ENCODE data around the gene PRKG1.

The PRKG1 gene

GRCh38 chr10:51397244-51397643 is 323.0 kb downstream of the PRKG1 start:
- FAIRE-seq = no peak
- DNase-seq (ENCODE audit: extremely low spot score, insufficient read length, low read depth) = no peak

DNA sequence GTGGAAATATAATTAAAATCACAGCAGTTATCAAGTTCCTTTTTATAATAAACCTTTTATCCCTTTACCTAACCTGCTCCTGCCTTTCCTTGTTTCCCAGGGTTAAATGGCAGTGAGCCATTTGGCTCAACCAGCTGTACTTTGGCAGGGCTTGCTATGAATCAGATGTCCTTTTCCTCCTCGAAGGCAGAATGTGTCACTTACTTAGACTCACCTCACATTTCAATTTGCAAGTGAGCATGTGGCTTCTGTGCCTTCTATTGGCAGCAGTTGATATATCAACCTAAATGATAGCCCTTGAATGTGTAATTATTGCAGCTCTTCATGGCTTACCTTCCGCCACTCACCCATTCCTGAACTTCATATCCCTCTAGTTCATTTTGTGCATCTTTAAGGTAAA is 323.4 kb downstream of the PRKG1 start:
- DNase-seq (ENCODE audit: extremely low spot score, insufficient read length, low read depth) = no peak

GRCh38 chr10:51399840-51400239 is 325.6 kb downstream of the PRKG1 start:
- no peak for FAIRE-seq

More for the DNA sequence above, 323.4 kb downstream of the PRKG1 start:
- no peak for FAIRE-seq

DNA sequence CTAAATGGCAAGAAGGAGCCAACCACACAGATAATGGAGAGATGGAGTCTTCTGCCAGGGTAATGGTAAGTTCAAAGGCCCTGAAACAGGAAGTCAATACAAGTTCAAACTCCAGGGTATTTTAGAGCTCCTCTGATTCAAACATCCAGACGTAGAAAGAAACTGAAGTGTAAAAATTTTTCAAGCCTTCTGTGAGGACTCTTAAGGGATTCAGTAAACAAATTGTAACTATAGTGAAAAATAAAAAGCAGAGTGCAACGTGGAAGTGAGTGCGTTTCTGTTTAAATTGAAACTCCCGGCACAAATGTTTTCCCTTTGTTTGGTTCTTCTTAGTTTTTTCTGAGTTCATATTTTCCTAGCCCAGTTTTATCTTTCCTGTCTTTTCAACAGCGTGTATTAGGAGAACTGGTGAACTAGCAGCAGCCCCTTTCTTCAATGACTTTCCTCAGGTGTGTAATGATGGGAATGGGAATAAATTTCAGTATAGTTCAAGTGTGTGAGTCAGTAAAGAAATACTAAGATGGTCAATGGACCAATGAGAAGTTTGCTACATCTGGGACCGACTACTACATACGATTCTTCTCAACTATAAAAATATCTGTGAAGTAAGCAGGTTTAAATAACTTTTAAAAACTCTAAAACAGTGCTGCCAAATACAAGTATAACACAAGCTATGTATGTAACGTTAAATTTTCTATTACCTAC is 326.3 kb downstream of the PRKG1 start:
- DNase-seq (ENCODE audit: extremely low spot score, insufficient read length, low read depth) (no peak), FAIRE-seq (no peak)

More at GRCh38 chr10:51399840-51400239, 325.6 kb downstream of the PRKG1 start:
- DNase-seq (ENCODE audit: extremely low spot score, insufficient read length, low read depth) = no peak

DNA sequence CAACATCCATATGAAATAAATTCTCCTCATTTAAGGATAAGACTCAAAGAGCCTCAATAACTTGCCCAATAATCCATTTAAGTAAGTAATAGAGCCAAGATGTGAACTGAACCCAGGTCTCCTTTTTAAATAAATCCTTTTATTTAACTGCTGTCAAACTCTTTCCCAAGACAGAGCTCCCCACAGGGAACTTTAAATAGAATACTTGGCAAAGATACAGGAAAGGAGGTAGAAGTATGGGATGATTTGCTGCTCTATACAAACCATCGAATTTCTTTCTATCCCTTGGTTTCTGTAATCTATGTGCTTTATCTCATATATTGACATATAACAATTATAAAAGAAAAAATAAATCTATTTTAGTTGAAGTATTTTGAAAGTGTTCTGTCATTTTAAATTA is 329.2 kb downstream of the PRKG1 start:
- no peak for FAIRE-seq
- no peak for DNase-seq (ENCODE audit: extremely low spot score, insufficient read length, low read depth)

GRCh38 chr10:51405580-51406351 is 331.5 kb downstream of the PRKG1 start:
- DNase-seq (ENCODE audit: extremely low spot score, insufficient read length, low read depth) (no peak), FAIRE-seq (no peak)

DNA sequence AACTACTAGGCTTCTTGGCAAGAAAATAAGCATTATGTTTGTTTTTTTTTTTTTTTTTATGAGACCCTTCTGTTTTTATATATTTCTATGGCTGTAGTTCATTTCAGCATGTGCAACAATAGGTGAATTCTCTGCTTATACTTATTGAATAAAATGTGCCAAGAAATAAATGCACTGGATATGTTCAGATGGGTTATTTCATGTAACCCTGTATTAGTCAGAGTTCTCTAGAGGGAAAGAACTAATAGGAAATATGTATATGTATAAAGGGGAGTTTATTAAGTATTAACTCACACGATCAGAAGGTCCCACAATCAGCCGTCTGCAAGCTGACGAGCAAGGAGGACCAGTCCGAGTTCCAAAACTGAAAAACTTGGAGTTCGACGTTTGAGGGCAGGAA is 332.3 kb downstream of the PRKG1 start:
- DNase-seq (ENCODE audit: extremely low spot score, insufficient read length, low read depth) (no peak), FAIRE-seq (no peak)

DNA sequence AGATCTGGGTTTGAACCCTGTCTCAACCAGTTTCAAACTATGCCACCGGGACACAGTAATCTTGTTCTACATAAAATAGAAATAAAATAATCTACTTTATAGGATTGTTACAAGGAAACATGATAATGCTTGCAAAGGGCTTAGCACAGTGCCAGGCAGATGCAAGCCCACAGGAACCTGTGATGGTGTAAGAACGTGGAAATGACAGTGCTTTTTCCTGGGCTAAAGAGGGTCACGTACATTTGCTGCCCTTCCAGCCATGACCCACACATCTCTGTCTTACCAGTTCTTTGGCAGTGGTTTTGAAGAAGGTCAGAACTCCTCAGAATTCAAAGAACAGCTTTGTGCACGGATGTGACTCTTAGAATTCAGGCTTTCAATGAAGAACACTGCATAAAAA is 342.2 kb downstream of the PRKG1 start:
- DNase-seq (ENCODE audit: extremely low spot score, insufficient read length, low read depth) (no peak), FAIRE-seq (no peak)

DNA sequence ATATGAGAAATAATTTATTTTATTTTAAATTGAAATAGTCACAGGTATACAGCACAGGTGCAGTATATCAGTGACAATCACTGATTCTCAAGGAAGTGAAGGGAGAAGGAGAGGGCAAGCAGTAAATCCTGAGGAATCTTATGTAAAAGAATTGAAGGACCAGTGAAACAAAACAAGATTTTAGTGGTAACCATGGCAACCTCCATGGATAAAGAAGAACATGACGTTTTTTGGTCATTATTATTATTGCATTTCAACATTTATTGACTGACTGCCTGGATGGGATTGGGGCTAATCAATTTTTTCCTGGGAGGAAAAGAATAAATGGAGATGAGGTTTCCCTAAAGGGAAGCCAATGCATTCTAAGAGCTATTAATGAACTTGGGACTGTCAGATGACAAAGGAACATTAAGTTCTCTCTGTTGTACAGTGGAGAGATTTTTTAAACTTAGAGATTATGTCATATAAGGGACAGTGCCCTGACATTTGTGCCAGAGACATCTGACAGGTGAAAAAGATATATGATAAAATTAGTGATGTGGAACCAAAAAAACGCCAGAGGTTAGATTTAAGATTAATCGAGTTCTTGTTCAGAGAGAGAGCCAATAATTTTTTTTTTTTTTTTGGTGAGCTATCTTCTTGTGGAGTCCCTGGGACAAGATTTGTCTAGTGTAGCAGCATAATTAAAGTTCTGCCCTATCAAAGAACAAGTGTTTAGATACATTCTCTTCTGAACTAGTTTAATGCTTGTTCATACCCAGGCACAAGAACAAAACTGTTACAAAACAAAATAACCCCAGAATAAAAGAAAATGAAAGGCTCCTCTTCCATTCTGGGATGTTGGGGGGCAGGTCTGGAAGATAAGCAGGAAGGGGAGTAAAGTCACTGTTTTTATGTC is 345.2 kb downstream of the PRKG1 start:
- DNase-seq (ENCODE audit: extremely low spot score, insufficient read length, low read depth) (no peak), FAIRE-seq (no peak)

DNA sequence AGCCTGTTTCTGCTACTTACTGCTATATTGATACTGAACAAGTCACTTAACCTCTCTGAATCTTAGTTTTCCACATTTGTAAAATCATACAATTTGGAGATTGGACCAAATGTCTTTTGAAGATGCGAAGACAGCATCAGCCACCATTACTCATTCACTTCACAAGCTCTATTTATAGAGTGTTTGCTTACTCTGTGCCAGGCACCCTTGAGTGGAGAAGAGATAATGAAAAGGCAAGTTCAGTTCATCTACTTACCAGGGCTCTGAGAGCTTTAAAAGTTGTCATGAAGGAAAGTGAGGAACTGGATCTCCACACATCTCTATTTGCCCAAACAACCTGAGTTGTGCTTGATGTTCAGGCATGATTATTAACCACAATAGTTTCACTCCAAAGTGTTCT is 347.6 kb downstream of the PRKG1 start:
- DNase-seq (ENCODE audit: extremely low spot score, insufficient read length, low read depth) (no peak), FAIRE-seq (no peak)

DNA sequence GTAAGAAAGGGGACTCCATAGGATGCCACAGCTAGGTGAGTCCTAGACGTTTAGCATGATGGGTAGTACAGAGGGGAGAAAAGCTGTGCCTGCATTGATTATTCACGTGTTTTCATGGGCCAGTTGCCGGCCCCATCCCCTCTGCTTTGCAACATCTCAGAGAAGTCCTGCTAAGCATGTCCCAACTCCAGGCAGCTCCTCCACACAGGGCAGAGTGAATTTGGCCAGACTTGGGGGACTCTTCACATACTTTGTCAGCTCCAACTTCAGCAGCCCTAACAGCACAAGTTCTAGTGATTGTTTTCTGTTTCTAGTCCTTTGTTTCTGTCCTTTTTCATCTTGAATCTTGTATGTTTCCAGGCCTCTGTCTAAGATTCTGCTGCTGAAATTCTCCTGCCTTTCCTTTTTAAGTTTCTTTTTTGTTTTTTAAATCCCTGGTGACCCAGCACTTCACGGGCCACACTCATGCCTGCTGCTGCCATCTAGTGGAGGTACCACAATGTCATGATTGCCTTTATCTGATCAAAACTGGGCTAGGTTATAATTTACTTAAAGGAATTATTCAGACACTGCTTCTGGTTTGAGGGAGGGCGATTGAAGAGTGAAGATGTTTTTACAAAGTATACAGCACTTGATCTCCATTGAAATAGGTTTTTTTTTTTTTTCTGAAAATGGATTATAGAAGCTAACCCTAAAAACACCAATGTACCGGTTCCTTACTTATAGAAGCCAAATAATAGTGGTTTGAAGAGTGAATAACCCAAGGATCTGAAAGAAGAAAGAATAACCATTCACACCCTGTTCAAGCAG is 348.2 kb downstream of the PRKG1 start:
- DNase-seq (ENCODE audit: extremely low spot score, insufficient read length, low read depth) (peak; percentile 23), FAIRE-seq (peak; percentile 73)

- DNase-seq (ENCODE audit: extremely low spot score, insufficient read length, low read depth) (no peak), FAIRE-seq (no peak)
Observed at GRCh38 chr10:51423121-51423452, 348.8 kb downstream of the PRKG1 start.

GRCh38 chr10:51425431-51425830 is 351.1 kb downstream of the PRKG1 start:
- DNase-seq (ENCODE audit: extremely low spot score, insufficient read length, low read depth) (no peak), FAIRE-seq (no peak)

GRCh38 chr10:51427758-51428157 is 353.5 kb downstream of the PRKG1 start:
- no peak for FAIRE-seq
- no peak for DNase-seq (ENCODE audit: extremely low spot score, insufficient read length, low read depth)

GRCh38 chr10:51430506-51430905 is 356.2 kb downstream of the PRKG1 start:
- FAIRE-seq (no peak), DNase-seq (ENCODE audit: extremely low spot score, insufficient read length, low read depth) (no peak)

- DNase-seq (ENCODE audit: extremely low spot score, insufficient read length, low read depth) = no peak
- no peak for FAIRE-seq
Observed at GRCh38 chr10:51433949-51434475, 359.7 kb downstream of the PRKG1 start.

DNA sequence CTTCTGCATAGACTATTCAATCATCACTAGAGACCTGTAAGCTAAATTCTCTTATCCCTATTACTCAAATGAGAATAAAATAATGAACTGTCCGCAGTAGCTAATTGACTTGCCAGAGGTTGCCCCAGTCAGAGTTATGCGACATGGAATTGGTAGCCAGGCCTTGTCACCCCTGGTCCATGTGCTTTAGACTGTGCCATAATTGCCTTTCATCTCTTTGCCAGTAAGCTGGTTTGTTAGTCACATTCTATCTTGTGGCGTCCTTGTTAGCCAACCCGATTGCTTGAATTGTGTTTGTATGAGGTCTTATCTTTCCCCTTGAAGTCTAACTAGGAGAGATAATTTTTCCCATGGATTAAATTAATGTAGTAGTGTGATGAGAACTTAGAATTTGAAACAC is 362.5 kb downstream of the PRKG1 start:
- FAIRE-seq (no peak), DNase-seq (ENCODE audit: extremely low spot score, insufficient read length, low read depth) (no peak)

- DNase-seq (ENCODE audit: extremely low spot score, insufficient read length, low read depth) (no peak), FAIRE-seq (no peak)
Observed at GRCh38 chr10:51439645-51440044, 365.4 kb downstream of the PRKG1 start.

GRCh38 chr10:51445588-51445987 is 371.3 kb downstream of the PRKG1 start:
- no peak for FAIRE-seq
- no peak for DNase-seq (ENCODE audit: extremely low spot score, insufficient read length, low read depth)

DNA sequence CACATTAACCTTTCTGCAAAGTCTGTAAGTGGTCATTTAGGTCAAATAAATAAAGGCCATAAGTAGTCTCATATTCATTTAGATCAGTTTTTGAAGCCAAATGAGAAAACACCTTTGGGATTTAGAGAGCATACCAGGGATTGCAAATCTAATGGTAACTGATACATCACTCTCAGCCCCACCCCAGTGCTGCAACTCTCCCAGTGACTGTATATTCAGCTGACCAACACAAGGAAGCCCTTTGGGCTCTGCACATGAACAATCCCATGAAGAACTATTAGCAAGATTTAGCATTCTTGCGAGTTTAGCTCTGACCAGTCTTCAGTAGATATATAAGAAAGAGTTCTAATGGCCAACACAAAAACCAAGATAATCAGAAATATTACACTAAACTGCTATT is 372.8 kb downstream of the PRKG1 start:
- DNase-seq (ENCODE audit: extremely low spot score, insufficient read length, low read depth) (no peak), FAIRE-seq (no peak)

Data from GM18507 (cell line).